Breast epithelium (tissue), 3 donors: ENCODE results near the gene BHMT.

Experiments
- POLR2AphosphoS5 ChIP-seq, 3 donors: sonication (generic); formaldehyde crosslinking; IDR thresholded peaks; one replicate each; pipeline ENCODE4 v1.6.1; 2017; ENCODE audit warnings: antibody characterized with exemption in 3 of 3
- TF ChIP-seq, protein P1 (sequence below), 3 donors: fragments of 450-650 bp; IDR thresholded peaks; one replicate each; pipeline ENCODE4 v1.5.1; 2016 to 2017; ENCODE audit warnings: antibody characterized with exemption in 3 of 3, mild to moderate bottlenecking in 3 of 3, moderate library complexity in 3 of 3

DNA sequence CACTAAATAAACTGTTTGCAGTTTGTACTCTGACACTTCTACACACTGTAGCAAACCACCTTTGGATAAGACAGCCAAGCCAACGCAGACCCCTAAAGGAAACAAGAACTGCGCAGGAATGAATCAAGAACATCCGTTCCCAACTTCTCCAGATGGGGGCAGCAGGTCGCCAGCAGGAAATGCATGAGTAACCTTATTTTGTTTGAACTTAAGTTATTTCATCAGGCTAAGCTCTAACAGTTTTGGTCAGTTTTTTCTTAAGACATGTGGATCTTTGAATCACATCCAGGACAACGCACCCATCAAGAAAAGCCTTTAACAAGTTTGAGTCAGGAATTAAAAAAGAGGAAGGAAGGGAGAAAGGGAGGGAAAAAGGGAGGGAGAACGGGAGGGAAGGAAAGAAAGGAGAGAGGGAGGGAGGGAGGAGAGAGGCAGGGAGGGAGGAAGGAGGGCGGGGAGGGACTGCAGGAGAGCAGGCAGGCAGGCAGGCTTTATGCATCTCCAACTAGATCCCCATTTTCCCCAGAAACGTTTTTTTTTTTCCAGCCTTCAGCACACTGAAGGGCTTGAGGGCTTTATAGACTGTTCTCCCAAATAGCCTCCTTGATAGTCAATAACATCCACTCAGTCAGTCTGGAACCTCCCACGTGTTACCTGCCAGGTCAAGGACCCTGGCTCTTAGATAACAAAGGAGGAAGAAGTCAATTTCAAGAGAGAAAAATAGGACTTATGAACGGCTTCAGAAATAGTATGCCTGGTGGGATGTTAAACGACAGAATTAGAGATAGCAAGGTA lies 22.2 kb downstream of the BHMT start:
- TF ChIP-seq, protein P1, sequence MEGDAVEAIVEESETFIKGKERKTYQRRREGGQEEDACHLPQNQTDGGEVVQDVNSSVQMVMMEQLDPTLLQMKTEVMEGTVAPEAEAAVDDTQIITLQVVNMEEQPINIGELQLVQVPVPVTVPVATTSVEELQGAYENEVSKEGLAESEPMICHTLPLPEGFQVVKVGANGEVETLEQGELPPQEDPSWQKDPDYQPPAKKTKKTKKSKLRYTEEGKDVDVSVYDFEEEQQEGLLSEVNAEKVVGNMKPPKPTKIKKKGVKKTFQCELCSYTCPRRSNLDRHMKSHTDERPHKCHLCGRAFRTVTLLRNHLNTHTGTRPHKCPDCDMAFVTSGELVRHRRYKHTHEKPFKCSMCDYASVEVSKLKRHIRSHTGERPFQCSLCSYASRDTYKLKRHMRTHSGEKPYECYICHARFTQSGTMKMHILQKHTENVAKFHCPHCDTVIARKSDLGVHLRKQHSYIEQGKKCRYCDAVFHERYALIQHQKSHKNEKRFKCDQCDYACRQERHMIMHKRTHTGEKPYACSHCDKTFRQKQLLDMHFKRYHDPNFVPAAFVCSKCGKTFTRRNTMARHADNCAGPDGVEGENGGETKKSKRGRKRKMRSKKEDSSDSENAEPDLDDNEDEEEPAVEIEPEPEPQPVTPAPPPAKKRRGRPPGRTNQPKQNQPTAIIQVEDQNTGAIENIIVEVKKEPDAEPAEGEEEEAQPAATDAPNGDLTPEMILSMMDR (IDR thresholded peaks at IDR 0.05) = peak; percentile 68 to 70 (median 69)
- peak in 1 of 3 donors; percentile 25 for TF ChIP-seq POLR2AphosphoS5 (IDR thresholded peaks at IDR 0.05)
